Body of pancreas (tissue), 4 donors: ENCODE results near the gene ACSL6. TPM values are rescaled to one million over a fixed set of nuclear protein-coding genes. Genes with fewer than 3 reads are reported as not detected.

Source experiments
- ATAC-seq: fragments of 150-250 bp; one replicate; pipeline ENCODE4 v1.9.1; 2016
- DNase-seq, 4 donors: peaks; one replicate each; pipeline ENCODE4 v3.0.0-alpha.2; 2019
- H3K27ac ChIP-seq, 4 donors: fragments of 200-600 bp; sonication (generic); 1 replicate in 3 of 4; 2 replicates in 1 of 4; pipeline versions ENCODE4 v1.5.1 to v1.6.1; 2016 to 2019; ENCODE audit warnings: mild to moderate bottlenecking in 1 of 4, mixed read lengths in 1 of 4, moderate library complexity in 1 of 4
- H3K27me3 ChIP-seq, 2 donors: fragments of 200-600 bp; sonication (generic); one replicate each; pipeline ENCODE4 v1.6.0; 2016; ENCODE audit warnings: mild to moderate bottlenecking in 1 of 2
- H3K36me3 ChIP-seq, 2 donors: fragments of 200-600 bp; sonication (generic); replicated peaks in 1 of 2; 2 replicates each; pipeline ENCODE4 v1.5.1; 2016; ENCODE audit warnings: low read depth in 2 of 2; ENCODE audit not compliant: insufficient read depth in 1 of 2
- H3K4me1 ChIP-seq: fragments of 200-600 bp; sonication (generic); one replicate; pipeline ENCODE4 v1.6.0; 2016
- H3K4me3 ChIP-seq, 2 donors: fragments of 200-600 bp; sonication (generic); 1 replicate in 1 of 2; 2 replicates in 1 of 2; pipeline ENCODE4 v1.5.1; 2016 to 2019
- H3K9me3 ChIP-seq, 3 donors: fragments of 200-600 bp; sonication (generic); 1 replicate in 2 of 3; 2 replicates in 1 of 3; pipeline ENCODE4 v1.5.1; 2016
- POLR2A ChIP-seq, 3 donors: fragments of 450-650 bp; IDR thresholded peaks; one replicate each; pipeline ENCODE4 v1.6.1; 2016; ENCODE audit warnings: antibody characterized with exemption in 3 of 3, mild to moderate bottlenecking in 2 of 3
- WGBS, 2 donors: methylation state at CpG; one replicate each; pipeline ENCODE4 v1.1.5; 2017; 5-methylcytosine and 5-hydroxymethylcytosine counted together
- intact Hi-C: fragments of 100-400 bp; cut with DNase I; formaldehyde crosslinking; loops from one replicate; pipeline ENCODE4 v1.15.1; 2023
- total RNA-seq, 2 donors: library from RNA; depleted of rRNA; stranded (reverse); fragments of >200 nt; gene quantifications; one replicate each; pipeline ENCODE4 v1.1.0, GENCODE V29; 2016
- TF ChIP-seq, protein P1 (sequence below), 7 experiments: fragments of 450-650 bp in 4 of 7; fragments of 200-600 bp in 3 of 7; sonication (generic) in 3 of 7; IDR thresholded peaks; one replicate each; pipeline ENCODE4 v1.5.1; 2016 to 2019; ENCODE audit warnings: antibody characterized with exemption in 7 of 7

ACSL6 gene
- total RNA-seq, 2 donors from 2014 or later, result 2.0 to 2.1 TPM

DNA sequence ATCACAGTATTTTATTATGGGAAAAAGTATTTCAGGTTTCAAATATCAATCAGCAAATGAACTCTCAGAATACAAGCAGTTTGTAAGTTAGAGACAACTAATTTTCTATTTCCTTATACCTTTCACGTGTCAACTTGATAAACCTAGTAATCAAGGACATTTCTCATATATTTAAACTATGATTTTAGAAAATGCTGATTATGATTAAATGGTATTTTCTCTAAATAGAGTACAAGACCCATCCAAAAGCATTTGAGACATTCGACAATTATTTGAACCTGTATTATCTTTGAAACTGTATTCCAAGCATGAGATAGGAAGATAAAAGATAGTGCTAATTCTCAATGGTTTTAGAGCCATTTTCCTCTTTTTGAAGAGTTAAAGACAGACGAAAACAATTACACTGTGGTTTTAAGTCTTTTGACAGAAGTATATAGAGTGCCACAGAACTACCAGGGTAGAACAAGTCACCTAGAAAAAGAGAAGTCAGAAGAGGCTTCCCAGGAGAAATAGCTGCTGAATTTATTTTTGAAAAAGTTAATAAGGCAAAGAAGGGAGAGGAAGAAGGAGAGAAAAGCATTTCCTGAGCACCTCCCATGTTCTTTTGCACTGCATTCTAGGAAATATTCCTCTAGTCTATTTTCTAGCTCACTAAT lies 71.6 kb downstream of the ACSL6 start:
- WGBS, 2 donors, result 52 to 57% methylated on average over 3 of the region's 3 CpGs
- intact Hi-C loops, result no loop called here
- H3K4me3 ChIP-seq, result no peak overlapping the region
- ATAC-seq (no peak), DNase-seq (no peak)
- H3K27ac ChIP-seq, result no peak overlapping the region
- no peaks in the 10 kb centered on the region for H3K4me1 ChIP-seq
- TF ChIP-seq POLR2A (IDR thresholded peaks at IDR 0.05), result no peak
- no peaks in the 10 kb centered on the region for H3K36me3 ChIP-seq
- no peaks in the 10 kb centered on the region for H3K27me3 ChIP-seq
- H3K9me3 ChIP-seq, result no peaks in the 10 kb centered on the region

DNA sequence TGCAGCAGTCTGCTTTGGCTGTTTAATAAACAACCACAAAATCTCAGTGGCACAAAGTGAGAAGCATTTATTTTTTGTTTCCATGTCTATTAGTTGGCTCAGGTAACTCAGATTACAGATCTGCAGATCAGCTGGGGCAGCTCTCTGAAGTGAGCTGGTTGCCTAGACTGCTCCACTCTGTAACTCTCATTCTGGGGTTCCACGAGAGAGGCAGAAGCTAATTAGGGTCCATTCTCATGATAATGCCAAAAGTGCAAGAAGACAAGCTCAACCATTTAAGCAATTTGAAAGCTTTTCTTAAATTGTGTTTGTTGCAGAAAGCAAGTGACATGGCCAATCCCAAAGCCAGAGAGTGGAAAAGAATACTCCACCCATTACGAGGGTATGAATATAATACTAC lies 79.2 kb downstream of the ACSL6 start:
- intact Hi-C loops, result no loop called here
- ATAC-seq (no peak), DNase-seq (no peak)
- Histone ChIP-seq H3K27ac (no peak overlapping the region), H3K36me3 (no peaks in the 10 kb centered on the region), H3K9me3 (peaks cover 0 to 11% (median 0%) of the 10 kb centered on the region in 3 donors), H3K4me3 (no peak overlapping the region), H3K4me1 (no peaks in the 10 kb centered on the region), H3K27me3 (no peaks in the 10 kb centered on the region)
- TF ChIP-seq, protein P1, sequence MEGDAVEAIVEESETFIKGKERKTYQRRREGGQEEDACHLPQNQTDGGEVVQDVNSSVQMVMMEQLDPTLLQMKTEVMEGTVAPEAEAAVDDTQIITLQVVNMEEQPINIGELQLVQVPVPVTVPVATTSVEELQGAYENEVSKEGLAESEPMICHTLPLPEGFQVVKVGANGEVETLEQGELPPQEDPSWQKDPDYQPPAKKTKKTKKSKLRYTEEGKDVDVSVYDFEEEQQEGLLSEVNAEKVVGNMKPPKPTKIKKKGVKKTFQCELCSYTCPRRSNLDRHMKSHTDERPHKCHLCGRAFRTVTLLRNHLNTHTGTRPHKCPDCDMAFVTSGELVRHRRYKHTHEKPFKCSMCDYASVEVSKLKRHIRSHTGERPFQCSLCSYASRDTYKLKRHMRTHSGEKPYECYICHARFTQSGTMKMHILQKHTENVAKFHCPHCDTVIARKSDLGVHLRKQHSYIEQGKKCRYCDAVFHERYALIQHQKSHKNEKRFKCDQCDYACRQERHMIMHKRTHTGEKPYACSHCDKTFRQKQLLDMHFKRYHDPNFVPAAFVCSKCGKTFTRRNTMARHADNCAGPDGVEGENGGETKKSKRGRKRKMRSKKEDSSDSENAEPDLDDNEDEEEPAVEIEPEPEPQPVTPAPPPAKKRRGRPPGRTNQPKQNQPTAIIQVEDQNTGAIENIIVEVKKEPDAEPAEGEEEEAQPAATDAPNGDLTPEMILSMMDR (IDR thresholded peaks at IDR 0.05), result no peak
- no peak for TF ChIP-seq POLR2A (IDR thresholded peaks at IDR 0.05)
- 59 to 71% methylated on average over 2 of the region's 2 CpGs for WGBS, 2 donors

DNA sequence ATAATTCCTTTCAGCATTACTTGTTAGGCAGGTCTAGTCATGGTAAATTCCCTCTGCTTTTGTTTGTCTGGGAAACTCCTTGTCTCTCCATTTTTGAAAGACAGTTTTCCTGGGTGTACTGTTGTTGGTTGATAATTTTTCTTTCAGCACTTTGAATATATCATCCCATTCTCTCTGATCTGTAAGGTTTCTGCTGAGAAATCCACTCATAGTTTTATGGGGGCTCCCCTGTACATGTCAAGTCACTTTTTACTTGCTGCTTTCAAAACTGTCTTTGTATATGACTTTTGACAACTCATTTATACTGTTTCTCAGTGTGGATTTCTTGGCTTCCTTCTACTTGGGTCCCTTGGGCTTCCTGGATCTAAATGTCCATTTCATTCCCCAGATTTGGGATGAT lies 82.5 kb downstream of the ACSL6 start:
- no peak for ATAC-seq
- intact Hi-C loops, result no loop called here
- Histone ChIP-seq H3K27ac (no peak overlapping the region), H3K4me3 (no peak overlapping the region), H3K9me3 (peaks cover 0 to 24% (median 0%) of the 10 kb centered on the region in 3 donors), H3K4me1 (no peaks in the 10 kb centered on the region), H3K27me3 (no peaks in the 10 kb centered on the region), H3K36me3 (no peaks in the 10 kb centered on the region)
- no peak for DNase-seq
- TF ChIP-seq, protein P1 (IDR thresholded peaks at IDR 0.05), result no peak

GRCh38 chr5:131926168-131926567 lies 85.3 kb downstream of the ACSL6 start:
- no peak for ATAC-seq
- H3K9me3 ChIP-seq, result peaks cover 0 to 21% (median 0%) of the 10 kb centered on the region in 3 donors
- DNase-seq, result no peak
- H3K27me3 ChIP-seq, result no peaks in the 10 kb centered on the region
- H3K4me1 ChIP-seq, result no peaks in the 10 kb centered on the region
- H3K36me3 ChIP-seq, result no peaks in the 10 kb centered on the region
- no peak for TF ChIP-seq POLR2A (IDR thresholded peaks at IDR 0.05)
- TF ChIP-seq, protein P1 (IDR thresholded peaks at IDR 0.05), result no peak
- H3K4me3 ChIP-seq, result no peak overlapping the region
- WGBS, 2 donors, result 68 to 80% methylated on average over 3 of the region's 3 CpGs
- no peak overlapping the region for H3K27ac ChIP-seq
- intact Hi-C loops, result no loop called here

GRCh38 chr5:131916481-131916880 lies 95.0 kb downstream of the ACSL6 start:
- DNase-seq (no peak), ATAC-seq (no peak)
- intact Hi-C loops, result no loop called here
- Histone ChIP-seq H3K4me3 (no peak overlapping the region), H3K27me3 (no peaks in the 10 kb centered on the region), H3K36me3 (no peaks in the 10 kb centered on the region), H3K27ac (no peak overlapping the region), H3K9me3 (no peaks in the 10 kb centered on the region), H3K4me1 (no peaks in the 10 kb centered on the region)
- 51 to 58% methylated on average over 2 of the region's 2 CpGs for WGBS, 2 donors
- TF ChIP-seq, protein P1 (IDR thresholded peaks at IDR 0.05), result no peak
- no peak for TF ChIP-seq POLR2A (IDR thresholded peaks at IDR 0.05)
